Measurements from ENCODE around the gene APBA2.

APBA2 gene

DNA sequence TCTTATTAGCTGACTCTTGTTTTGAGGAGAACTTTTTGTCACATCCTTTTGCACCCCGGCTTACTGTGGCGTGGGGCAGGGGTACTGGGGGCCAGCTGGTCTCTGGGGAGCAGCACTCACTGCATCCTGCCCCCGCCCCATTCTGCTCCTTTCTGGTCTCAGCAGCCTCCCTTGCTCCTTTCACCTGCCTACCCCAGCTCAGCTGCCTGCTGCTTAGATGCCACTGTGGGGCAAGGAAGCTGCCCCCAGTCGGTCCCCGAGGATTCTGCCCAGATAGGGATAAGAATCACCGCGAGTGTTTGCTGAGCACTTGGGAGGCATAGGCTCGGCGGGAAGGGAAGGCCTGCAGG lies 32.0 kb downstream of the APBA2 start:
- DNase-seq: no peak

- DNase-seq: no peak
Observed at GRCh38 chr15:28918141-28918983, 32.6 kb downstream of the APBA2 start.

GRCh38 chr15:28919201-28919635 lies 33.4 kb downstream of the APBA2 start:
- peak; percentile 26 for DNase-seq

DNA sequence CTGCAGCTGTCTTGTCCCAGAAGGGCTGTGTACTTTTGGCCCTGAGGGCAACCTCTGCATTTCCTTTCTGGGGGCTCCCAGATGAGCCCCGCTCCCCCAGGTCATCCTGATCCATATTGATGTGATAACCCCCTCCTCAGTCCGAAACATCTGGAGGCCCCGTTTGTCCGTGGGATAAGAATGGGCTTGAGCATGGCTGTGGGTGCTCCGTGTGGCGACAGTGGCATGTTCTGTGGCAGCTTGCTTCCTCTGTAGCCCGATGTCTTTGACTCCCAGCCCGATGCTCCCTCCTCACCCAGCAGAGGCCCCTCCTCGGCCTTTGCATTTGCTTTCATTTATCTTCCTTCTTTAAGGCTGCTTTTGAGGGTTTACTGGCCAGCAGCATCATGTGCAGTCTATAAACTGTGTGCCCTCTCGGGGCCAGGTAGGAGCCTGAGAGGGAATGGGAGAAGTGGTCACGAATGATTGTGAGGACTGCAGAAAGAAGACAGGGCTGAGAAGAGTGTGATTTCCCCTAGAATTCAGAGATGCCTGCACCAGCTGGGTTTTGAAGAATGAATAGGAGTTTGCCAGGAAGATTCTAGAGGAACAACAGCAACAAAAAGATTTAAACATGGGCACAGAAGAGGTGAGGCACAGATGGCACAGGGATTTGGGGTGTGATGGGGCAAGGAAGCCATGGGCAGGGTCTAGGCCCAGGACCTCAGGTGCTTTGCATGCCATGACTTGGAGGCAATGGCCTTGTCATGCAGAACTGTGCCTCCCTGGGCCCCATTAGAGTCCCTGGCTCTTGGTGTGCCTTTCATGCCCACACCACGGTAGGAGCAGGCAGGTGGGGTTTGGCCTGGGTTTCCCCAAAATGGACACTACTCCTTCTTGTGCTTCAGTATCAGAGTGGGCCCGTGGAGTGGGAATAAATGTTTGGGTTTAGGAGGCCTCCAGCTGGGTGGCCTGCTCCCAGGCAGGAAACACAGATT lies 34.2 kb downstream of the APBA2 start:
- no peak for DNase-seq

DNA sequence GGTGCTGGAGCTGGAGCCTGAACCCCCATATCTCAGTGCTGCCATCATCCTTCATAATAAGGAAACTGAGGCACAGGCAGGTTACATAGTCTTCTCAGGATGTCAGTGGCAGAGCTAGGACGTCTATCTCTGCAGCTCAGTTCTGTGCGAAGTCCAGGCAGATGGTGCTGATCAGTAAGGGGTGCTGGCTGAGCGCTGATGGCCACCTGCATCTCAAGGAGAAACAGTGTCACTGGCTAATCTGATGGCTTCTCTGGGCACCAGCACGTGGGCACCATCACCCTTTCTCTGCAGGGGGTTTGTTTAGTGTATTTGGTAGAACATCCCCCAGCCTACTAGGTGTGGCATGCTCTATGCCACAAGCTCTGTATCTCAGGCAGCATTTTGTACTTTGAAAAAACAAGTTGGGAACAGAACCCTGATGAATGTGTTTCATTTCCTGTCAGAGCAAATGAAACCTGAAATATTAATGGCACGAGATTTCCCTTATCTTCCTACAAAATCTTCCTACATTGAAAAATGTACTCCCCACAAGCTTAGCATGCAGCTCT lies 35.1 kb downstream of the APBA2 start:
- DNase-seq: no peak

- DNase-seq: no peak
Observed at GRCh38 chr15:28921336-28921735, 35.6 kb downstream of the APBA2 start.

- no peak for DNase-seq
Observed at GRCh38 chr15:28921919-28922706, 36.3 kb downstream of the APBA2 start.

DNA sequence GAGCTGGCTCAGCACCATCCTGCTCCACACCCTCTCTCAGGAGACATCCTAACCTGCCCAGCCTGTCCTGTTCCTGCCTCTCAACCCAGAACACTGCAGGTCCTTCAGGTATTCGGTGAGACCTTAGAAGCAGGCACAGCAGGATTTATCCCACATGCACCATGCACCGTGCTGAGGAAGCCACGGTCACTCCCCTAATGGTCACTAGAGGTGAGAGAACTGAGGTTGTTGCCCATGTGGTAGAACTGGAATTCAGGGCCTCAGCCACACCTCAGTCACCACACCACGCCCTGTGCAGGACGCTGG lies 36.9 kb downstream of the APBA2 start:
- no peak for DNase-seq

DNA sequence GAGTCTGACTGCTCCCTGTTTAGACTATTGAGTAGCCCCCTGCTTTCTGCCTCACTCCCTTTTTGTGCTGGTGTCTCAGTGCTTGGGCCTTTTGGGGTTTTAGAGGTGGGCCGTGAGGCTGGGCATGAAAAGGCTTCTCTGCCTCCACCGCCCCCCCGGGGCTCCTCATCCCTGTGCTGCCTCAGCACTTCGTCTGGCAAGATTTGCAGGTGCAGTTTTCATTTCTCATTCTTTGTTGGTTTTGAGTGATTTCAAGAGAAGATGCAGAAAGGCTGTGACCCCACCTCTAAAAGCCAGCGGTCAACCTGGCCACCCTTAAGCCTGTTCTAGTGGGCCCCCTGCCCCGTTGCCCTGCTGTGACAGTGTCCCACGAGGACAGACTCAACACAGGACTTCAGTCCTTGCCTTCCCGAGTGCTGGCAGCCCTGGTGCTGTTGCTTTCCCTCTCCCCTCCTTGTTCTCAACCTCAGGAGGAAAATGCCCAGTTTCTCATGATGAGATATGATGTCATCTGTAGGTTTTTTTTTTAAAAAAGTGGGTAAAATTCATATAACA lies 38.0 kb downstream of the APBA2 start:
- DNase-seq: no peak

DNA sequence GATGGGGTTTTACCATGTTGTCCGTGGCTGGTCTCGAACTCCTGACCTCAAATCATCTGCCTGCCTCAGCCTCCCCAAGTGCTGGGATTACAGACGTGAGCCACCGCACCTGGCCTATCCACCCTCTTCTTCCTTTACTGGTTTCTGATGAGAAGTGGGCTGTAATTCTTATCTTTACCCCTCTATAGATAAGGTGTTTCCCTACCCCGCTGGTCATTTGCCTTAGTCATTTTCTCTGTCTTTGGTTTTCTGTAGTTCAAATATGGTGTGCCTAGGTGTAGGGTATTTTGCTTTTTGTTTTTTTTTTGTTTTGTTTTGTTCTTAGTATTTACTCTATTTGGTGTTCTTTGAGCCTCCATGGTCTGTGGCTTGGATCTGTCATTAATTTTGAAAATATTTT lies 41.3 kb downstream of the APBA2 start:
- no peak for DNase-seq

GRCh38 chr15:28929200-28929599 lies 43.4 kb downstream of the APBA2 start:
- DNase-seq: no peak

DNA sequence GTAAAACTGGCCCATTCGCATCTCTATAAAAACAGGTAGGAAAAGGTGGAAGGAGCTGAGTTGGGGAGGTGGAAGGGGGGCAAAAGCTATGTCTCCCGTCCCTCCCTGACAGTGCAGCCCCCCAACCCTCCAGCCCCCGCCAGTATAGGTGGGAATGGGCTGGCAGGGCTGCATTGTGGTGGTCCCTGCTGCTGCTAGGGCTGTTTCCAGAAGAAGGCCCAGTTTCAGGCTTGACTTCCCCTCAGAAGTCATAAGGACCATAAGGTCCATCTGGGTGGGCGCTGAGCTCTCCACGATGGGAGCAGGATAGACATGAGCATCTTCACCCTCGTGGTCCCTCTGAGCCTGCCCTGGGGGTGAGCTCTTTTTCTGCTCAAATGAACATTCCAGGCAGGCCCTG lies 44.2 kb downstream of the APBA2 start:
- DNase-seq: no peak

DNA sequence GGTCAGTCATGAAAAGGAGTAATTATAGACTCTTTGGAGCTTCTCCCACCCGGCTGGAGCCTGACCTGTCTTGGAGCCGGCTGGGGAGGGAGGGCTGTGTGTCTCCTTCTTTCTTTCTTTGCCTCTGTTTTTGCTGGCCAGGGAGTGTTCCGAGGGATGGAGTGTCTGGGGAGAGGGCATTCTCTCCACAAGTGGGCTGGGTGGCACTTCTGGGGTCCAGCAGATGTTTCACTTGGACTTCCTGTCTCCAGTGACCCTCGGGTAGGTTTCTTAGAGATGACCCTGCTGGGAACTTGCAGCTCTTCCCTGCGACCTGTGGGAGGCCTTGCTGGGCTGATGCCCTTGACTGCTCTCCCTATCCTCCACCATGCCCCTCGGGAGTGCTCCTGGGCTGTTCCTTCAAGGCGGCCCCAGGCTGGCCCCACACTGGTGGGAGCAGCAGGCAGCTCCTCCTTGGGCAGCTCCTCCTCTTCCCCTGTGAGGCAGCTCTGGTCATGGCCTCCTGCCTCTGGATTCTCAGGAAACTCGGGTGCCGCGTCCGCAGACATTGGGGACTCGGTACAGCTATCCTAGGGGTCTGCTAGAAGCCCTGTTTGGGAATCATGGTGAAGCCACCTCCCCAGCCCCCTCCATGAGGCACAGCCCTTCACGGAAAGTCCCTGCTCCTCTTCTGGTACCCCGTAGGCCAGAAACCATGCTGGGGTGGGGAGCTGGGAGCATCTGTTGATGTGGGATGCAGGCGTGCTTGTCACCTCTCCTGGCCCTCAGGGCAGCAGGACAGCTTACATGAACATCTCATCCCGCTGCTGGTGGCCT lies 44.9 kb downstream of the APBA2 start:
- DNase-seq: no peak

- no peak for DNase-seq
Observed at GRCh38 chr15:28931828-28932227, 46.1 kb downstream of the APBA2 start.

DNA sequence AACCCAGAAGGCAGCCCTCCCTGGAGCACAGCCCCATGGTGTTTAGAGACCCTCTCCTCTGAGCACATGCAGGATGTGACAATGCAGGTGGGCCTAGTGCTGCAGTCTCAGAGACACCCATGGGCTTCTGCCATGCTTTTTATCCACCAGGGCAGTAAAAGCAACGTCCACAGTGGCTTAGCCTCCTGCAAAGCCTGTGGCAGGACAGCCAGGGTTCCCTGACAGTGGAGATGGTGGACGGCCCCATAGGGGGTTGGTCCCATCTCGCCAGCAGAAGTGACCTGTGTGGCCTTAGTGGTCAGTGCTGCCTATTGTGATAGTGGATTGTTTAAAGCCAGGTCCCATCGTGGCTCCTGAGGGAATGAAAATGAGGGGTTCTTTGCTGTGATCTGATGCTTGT lies 46.6 kb downstream of the APBA2 start:
- DNase-seq: no peak

GRCh38 chr15:28933710-28934445 lies 48.1 kb downstream of the APBA2 start:
- DNase-seq: no peak

- no peak for DNase-seq
Observed at GRCh38 chr15:28934645-28935044, 48.9 kb downstream of the APBA2 start.

DNA sequence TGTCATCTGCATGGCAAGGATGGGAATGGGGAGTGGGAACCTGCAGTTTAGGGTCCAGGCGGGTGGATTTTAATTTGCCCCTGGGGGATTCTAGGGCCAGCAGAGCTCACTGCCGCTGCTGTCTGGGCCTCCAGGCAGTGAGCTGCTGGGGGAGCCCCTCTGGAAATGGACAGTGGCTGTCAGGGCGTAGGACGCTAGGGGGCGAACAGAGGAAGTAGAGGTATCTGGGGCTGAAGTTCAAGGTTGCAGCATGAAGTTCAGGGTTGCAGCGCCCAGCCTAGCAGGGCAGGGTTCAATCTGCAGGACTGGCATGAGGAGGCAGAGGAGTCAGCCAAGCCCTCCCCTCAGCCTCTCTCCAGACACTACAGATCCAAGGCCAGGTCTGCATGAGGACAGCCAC lies 49.5 kb downstream of the APBA2 start:
- DNase-seq: peak; percentile 24

DNA sequence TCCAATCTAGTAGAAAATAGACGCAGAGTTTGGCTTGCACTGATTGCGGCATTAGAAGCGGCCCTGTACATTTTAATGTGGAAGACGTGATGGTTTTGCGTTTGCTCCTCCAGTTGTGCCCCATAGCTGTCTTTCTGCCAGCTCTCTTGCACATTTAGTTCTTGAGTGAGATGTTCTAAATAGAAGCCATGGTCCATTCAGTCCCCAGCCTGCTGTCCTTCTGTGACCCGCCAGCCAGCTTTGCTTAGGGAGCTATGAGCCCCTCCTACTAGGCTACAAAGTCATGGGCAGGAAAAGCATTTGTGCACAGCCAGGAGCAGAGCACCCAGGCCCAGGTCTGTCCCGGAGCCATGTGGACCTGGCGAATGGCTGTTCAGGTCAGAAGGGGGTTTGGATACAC lies 50.3 kb downstream of the APBA2 start:
- no peak for DNase-seq

DNA sequence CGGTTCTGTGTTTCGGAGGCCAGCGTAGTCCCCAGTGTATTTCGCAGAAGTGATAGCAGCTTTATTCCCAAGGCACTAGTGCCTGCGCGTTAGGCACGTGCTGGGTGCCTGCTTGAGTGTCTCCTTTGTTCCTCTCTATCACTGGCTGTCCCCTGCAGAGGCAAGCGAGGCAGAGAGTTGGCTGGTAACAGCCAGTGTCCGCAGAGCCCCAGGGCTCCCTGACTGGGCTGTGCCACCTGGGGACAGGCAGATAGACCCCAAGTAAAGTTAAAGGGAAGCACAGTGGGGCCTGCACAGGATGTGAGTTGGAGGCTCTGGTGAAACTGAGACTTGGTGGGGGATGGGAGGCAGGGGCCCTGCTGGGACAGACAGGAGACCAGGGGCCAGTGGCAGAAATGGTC lies 50.7 kb downstream of the APBA2 start:
- DNase-seq: no peak

DNA sequence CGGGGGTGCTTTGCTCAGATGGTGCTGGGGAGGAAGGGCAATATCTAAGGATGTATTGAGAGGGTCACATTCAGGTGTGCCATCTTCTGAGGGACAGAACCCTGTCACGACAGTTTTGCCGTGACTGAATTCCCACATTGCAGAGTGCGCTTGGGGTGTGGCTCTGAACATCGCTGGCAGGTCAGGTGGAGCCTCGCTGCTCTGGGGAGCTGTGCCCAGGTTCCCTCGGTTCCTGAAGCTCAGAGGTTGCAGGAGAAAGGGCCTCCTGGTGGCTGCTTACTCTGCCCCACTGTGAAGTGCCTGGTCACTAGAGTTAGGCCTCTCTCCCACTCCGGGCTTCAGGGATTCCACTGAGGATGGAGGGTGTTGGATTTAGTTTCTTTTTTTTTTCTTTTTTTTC lies 51.5 kb downstream of the APBA2 start:
- no peak for DNase-seq

Measured in stimulated activated CD4-positive, alpha-beta T cell treated with anti-CD3 and anti-CD28 coated beads, Interleukin-12 subunit alpha, Interleukin-12 subunit beta, amount 100 ng/mL, for 4 hours (primary cell).